Natural killer cell treated with Interleukin-12 subunit alpha and Interleukin-12 subunit beta and Interleukin-15 and Interleukin-18, amount 100 ng/mL, for 72 hours (primary cell): Measurements from ENCODE around the gene DDIAS. TPM values are rescaled to one million over a fixed set of nuclear protein-coding genes. Genes with fewer than 3 reads are reported as not detected.
"Not testable (repeated sequence)": the region's sequence is repeated elsewhere in the genome, so short reads cannot be mapped to it uniquely, and the experiment has no call there.

Experiments used
- ATAC-seq, 2 donors: fragments of 150-1000 bp; cut with Tn5 transposase in 1 of 2; sonication (Bioruptor Pico), chemical (Tn5 transposase) in 1 of 2; 2 replicates each; pipeline ENCODE4 v1.10.0; 2021
- DNase-seq: peaks from one replicate; pipeline ENCODE4 v3.0.0; 2022; ENCODE audit warnings: low spot score
- H3K27ac Mint-ChIP-seq, 2 donors: 1 replicate in 1 of 2; 2 replicates in 1 of 2; pipeline ENCODE4 v1.8.0; 2022; ENCODE audit warnings: mixed read lengths in 2 of 2, mild to moderate bottlenecking in 1 of 2, moderate library complexity in 1 of 2
- H3K27me3 Mint-ChIP-seq, 2 donors: 1 replicate in 1 of 2; 2 replicates in 1 of 2; pipeline ENCODE4 v1.8.0; 2022; ENCODE audit warnings: mixed read lengths in 2 of 2
- H3K36me3 Mint-ChIP-seq: one replicate; pipeline ENCODE4 v1.8.0; 2022; ENCODE audit warnings: mixed read lengths
- H3K4me1 Mint-ChIP-seq, 2 donors: 1 replicate in 1 of 2; 2 replicates in 1 of 2; pipeline ENCODE4 v1.8.0; 2022; ENCODE audit warnings: low read depth in 2 of 2, mixed read lengths in 2 of 2, mild to moderate bottlenecking in 1 of 2
- H3K4me3 Mint-ChIP-seq: one replicate; pipeline ENCODE4 v1.8.0; 2022; ENCODE audit warnings: mixed read lengths
- H3K9me3 Mint-ChIP-seq: 2 replicates; pipeline ENCODE4 v1.8.0; 2022; ENCODE audit warnings: mixed read lengths
- total RNA-seq, 2 donors: library from RNA; stranded (reverse); gene quantifications; one replicate each; pipeline ENCODE4 v1.2.3, GENCODE V29; 2022

The DDIAS gene
- total RNA-seq, 2 donors from 2014 or later = 11.3 to 29.1 TPM

DNA sequence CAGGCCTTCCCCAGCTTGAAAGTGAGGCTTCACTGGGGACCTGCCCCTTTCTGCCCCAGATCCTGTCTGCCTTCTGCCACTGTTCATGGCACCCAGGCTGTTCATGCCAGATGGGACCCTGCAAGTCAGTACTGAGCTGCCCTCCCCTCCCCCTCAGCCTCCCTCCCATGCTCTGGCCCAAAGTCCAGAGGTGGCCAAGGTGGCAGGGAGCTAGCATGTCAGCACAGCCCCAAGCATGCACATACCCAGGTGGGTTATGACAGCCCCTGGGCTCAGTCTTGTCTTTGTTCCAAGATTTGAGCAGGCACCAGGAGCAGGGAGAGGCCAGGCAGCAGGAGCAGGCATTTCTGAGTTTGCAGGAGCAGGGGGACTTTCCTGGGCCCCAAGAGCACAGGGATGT, 44.1 kb downstream of the DDIAS start:
- Mint-ChIP-seq H3K36me3 (peaks cover 3% of the 10 kb centered on the region), H3K4me1 (peaks cover 0 to 1% of the 10 kb centered on the region in 2 donors), H3K27me3 (no peaks in the 10 kb centered on the region), H3K4me3 (no peak overlapping the region), H3K27ac (no peak overlapping the region), H3K9me3 (peaks cover 3% of the 10 kb centered on the region)
- DNase-seq = no peak
- no peak for ATAC-seq

DNA sequence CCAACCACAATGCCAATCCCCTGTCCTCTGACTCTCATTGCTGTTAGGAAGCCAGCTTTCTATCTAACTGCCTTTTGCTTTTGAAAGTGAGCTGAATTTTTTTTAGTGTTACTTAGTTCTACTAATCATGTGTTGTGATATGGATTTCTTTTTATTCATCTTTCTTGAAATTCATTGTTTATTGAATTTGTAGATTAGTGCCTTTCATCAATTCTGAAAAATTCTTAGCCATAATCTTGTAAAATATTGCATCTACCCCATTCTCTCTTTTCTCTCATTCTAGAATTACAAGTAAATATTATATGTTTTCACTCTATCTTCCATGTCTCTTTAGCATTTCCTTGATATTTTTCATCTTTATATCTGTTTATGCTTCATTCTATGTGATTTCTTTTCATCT, 47.8 kb downstream of the DDIAS start:
- ATAC-seq = no peak
- Mint-ChIP-seq H3K36me3 (peaks cover 26% of the 10 kb centered on the region), H3K27ac (no peak overlapping the region), H3K4me1 (peaks cover 5 to 6% of the 10 kb centered on the region in 2 donors), H3K4me3 (no peak overlapping the region), H3K27me3 (no peaks in the 10 kb centered on the region), H3K9me3 (peaks cover 22% of the 10 kb centered on the region)
- DNase-seq = no peak

DNA sequence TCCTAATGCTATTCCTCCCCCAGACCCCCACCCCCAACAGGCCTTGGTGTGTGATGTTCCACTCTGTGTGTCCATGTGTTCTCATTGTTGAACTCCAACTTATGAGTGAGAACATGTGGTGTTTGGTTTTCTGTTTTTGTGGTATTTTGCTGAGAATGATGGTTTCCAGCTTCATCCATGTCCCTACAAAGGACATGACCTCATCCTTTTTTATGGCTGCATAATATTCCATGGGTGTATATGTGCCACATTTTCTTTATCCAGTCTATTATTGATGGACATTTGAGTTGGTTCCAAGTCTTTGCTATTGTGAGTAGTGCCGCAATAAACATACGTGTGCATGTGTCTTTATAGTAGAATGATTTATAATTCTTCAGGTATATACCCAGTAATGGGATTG, 49.0 kb downstream of the DDIAS start:
- DNase-seq, H3K27me3 Mint-ChIP-seq, ATAC-seq, H3K27ac Mint-ChIP-seq, H3K4me3 Mint-ChIP-seq: not testable (repeated sequence)
- peaks cover 32% of the 10 kb centered on the region for H3K9me3 Mint-ChIP-seq
- H3K36me3 Mint-ChIP-seq = peaks cover 37% of the 10 kb centered on the region
- H3K4me1 Mint-ChIP-seq = peaks cover 14 to 15% of the 10 kb centered on the region in 2 donors

DNA sequence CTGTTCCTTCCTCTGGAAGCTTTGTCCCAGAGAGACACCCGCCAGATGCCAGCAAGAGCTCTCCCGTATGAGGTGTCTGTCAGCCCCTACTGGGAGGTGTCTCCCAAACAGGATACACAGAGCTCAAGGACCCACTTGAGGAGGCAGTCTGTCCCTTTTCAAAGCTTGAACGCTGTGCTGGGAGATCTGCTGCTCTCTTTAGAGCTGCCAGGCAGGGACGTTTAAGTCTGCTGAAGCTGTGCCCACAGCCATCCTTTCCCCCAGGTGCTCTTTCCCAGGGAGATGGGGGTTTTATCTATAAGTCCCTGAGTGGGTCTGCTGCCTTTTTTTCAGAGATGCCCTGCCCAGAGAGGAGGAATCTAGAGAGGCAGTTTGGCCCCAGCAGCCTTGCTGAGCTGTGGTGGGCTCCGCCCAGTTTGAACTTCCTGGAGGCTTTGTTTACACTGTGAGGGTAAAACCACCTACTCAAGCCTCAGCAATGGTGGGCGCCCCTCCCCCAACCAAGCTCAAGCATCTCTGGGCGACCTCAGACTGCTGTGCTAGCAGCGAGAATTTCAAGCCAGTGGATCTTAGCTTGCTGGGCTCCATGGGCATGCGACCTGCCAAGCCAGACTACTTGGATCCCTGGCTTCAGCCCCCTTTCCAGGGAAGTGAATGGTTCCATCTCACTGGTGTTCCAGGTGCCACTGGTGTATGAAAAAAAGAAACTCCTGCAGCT, 54.4 kb downstream of the DDIAS start:
- not testable (repeated sequence) for DNase-seq, H3K4me3 Mint-ChIP-seq, H3K27me3 Mint-ChIP-seq
- peak overlapping the region; percentile 47 to 71 for H3K27ac Mint-ChIP-seq
- H3K36me3 Mint-ChIP-seq = peaks cover 46% of the 10 kb centered on the region
- H3K4me1 Mint-ChIP-seq = peaks cover 39 to 44% of the 10 kb centered on the region in 2 donors
- peaks cover 32% of the 10 kb centered on the region for H3K9me3 Mint-ChIP-seq
- peak in 1 of 2 donors; percentile 49 for ATAC-seq

DNA sequence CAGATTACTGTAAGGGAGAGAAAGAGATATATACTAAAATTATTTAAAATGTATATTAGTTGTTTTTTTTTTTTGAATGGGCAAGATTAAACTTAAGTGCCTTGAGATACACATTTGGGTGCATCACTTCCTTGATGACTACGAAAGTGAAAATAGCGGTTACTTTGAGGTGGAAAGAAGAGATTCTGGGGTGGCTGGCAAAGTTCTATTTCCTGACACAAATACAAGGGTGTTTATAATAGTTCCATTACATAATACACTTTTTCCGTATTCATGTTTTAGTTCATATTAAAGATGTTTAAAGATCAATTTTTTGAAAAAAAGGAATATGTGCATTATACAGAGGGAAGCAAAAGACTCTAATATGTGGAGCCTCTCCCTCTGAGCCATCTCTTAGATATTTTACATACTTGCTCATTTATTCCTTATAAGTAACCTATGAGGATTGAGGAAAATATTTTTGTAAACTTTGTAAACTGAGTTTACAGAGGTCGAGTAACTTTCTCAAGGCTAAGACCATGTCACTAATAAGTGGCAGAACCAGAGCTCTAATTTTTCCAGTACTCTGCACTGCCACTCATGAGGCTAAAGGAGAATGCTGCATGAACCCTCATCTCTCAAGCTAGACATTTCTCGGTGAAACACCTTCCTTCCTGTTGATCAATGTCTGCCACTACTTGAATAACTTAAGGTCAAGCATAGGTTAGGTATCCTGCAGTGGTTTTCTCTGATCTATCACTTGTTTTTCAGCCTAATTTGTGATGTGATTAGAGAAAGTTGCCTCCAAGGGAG, 58.6 kb downstream of the DDIAS start:
- Mint-ChIP-seq H3K36me3 (peaks cover 12% of the 10 kb centered on the region), H3K4me1 (peaks cover 40 to 50% of the 10 kb centered on the region in 2 donors), H3K4me3 (peak overlapping the region; percentile 68), H3K27me3 (no peaks in the 10 kb centered on the region), H3K27ac (peak overlapping the region; percentile 68 to 79), H3K9me3 (peaks cover 3% of the 10 kb centered on the region)
- ATAC-seq (peak; percentile 73 to 85), DNase-seq (no peak)

DNA sequence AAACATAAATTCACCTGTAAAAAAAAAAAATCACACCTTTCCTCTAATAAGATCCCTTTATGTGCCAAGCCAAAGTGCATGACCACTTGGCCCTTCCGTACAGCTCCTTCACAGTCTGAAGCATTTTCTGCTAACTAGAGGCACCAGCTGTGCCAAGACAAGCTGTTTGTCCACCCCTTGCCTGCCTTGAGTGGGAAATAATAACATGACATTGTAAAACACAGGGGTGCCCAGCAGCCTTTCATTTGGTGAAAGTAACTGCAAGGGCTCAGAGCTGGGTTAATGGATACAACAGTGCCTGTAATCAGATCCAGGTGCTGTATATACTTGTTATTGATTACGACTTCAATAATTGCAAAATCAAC, 59.2 kb downstream of the DDIAS start:
- no peak for DNase-seq
- H3K36me3 Mint-ChIP-seq = peaks cover 12% of the 10 kb centered on the region
- H3K9me3 Mint-ChIP-seq = no peaks in the 10 kb centered on the region
- H3K27ac Mint-ChIP-seq = peak overlapping the region; percentile 68 to 79
- H3K4me1 Mint-ChIP-seq = peaks cover 35 to 50% of the 10 kb centered on the region in 2 donors
- no peak for ATAC-seq
- no peaks in the 10 kb centered on the region for H3K27me3 Mint-ChIP-seq
- H3K4me3 Mint-ChIP-seq = peak overlapping the region; percentile 68

DNA sequence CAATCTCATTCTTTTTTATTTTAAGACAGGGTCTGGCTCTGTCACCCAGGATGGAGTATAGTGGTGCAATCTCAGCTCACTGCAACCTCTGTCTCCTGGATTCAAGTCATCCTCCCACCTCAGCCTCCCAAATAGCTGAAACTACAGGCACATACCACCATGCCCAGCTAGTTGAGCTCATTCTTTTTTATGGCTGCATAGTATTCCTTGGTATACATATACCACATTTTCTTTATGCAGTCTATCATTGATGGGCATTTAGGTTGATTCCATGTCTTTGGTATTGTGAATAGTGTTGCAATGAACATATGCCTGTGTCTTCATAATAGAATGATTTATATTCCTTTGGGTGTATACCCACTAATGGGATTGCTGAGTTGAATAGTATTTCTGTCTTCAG, 60.5 kb downstream of the DDIAS start:
- H3K36me3 Mint-ChIP-seq = peaks cover 10% of the 10 kb centered on the region
- not testable (repeated sequence) for H3K27me3 Mint-ChIP-seq, H3K27ac Mint-ChIP-seq, H3K9me3 Mint-ChIP-seq, DNase-seq, ATAC-seq, H3K4me3 Mint-ChIP-seq
- peaks cover 28 to 49% of the 10 kb centered on the region in 2 donors for H3K4me1 Mint-ChIP-seq

DNA sequence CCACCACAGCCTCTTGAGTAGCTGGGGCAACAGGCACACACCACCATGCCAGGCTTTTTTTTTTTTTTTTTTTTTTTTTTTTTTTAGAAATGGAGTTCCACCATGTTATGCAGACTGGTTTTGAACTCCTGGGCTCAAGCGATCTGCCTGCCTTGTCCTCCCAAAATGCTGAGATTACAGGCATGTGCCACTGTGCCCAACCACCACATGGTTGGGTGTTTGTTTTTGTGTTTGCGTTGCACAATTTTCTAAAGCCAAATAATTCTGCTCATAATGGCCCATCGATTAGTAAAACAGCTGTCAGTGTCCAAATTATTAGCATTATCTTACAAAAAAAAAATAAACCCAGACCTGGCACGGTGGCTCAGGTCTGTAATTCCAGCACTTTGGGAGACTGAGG, 65.8 kb downstream of the DDIAS start:
- peaks cover 5% of the 10 kb centered on the region for H3K36me3 Mint-ChIP-seq
- no peaks in the 10 kb centered on the region for H3K27me3 Mint-ChIP-seq
- H3K9me3 Mint-ChIP-seq = no peaks in the 10 kb centered on the region
- no peak overlapping the region for H3K4me3 Mint-ChIP-seq
- DNase-seq (no peak), ATAC-seq (no peak)
- no peak overlapping the region for H3K27ac Mint-ChIP-seq
- peaks cover 15 to 37% of the 10 kb centered on the region in 2 donors for H3K4me1 Mint-ChIP-seq

DNA sequence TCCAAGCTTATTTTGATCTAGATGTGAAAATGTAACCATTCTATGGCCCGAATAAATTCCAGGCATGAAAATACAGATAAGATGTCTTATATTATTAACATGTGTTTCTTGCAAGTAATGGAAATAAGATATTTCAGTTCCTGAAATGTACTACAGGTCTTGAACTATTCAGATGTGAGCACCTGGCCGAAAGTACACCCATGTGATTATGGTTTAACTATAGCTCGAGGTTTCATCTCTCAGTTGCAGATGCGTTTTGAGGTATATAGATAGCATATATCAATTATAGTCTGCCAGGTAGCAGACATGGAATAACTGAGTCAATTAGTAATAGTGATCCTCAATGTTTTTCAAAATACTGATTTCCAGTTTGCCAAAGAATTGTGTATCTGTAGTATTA, 68.3 kb downstream of the DDIAS start:
- H3K36me3 Mint-ChIP-seq = peaks cover 5% of the 10 kb centered on the region
- no peak for ATAC-seq
- no peaks in the 10 kb centered on the region for H3K27me3 Mint-ChIP-seq
- H3K4me3 Mint-ChIP-seq = peak overlapping the region; percentile 30
- no peak overlapping the region for H3K27ac Mint-ChIP-seq
- no peak for DNase-seq
- no peaks in the 10 kb centered on the region for H3K9me3 Mint-ChIP-seq
- H3K4me1 Mint-ChIP-seq = peaks cover 13 to 26% of the 10 kb centered on the region in 2 donors

DNA sequence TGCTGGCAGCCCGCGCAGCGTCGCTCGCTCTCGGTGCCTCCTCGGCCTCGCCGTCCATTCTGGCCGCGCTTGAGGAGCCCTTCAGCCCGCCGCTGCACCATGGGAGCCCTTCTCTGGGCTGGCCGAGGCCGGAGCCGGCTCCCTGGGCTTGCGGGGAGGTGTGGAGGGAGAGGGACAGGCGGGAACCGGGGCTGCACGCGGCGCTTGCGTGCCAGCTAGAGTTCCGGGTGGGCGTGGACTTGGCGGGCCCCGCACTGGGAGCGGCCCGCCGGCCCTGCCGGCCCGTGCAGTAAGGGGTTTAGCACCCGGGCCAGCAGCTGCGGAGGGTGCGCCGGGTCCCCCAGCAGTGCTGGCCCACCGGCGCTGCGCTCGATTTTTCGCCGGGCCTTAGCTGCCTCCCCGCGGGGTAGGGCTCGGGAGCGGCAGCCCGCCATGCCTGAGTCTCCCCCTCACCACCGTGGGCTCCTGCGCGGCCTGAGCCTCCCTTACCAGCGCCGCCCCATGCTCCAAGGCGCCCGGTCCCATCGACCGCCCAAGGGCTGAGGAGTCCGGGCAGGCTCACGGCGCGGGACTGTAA, 69.1 kb downstream of the DDIAS start:
- DNase-seq, ATAC-seq, H3K27ac Mint-ChIP-seq, H3K27me3 Mint-ChIP-seq, H3K4me3 Mint-ChIP-seq, H3K9me3 Mint-ChIP-seq, H3K36me3 Mint-ChIP-seq: not testable (repeated sequence)
- peaks cover 13 to 21% of the 10 kb centered on the region in 2 donors for H3K4me1 Mint-ChIP-seq

DNA sequence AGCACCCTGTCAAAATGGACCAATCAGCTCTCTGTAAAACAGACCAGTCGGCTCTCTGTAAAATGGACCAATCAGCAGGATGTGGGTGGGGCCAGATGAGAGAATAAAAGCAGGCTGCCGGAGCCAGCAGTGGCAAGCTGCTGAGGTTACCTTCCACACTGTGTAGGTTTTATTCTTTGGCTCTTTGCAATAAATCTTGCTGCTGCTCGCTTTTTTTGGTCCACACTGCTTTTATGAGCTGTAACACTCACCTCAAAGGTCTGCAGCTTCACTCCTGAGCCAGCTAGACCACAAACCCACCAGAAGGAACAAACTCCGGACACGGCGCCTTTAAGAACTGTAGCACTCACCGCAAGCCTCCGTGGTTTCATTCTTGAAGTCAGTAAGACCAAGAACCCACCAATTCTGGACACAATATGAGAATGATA, 70.0 kb downstream of the DDIAS start:
- not testable (repeated sequence) for H3K9me3 Mint-ChIP-seq, H3K36me3 Mint-ChIP-seq, H3K27me3 Mint-ChIP-seq
- DNase-seq (peak; percentile 65), ATAC-seq (peak; percentile 74 to 90)
- Mint-ChIP-seq H3K4me3 (peak overlapping the region; percentile 91), H3K27ac (peak overlapping the region; percentile 38 to 79), H3K4me1 (peaks cover 19 to 25% of the 10 kb centered on the region in 2 donors)

DNA sequence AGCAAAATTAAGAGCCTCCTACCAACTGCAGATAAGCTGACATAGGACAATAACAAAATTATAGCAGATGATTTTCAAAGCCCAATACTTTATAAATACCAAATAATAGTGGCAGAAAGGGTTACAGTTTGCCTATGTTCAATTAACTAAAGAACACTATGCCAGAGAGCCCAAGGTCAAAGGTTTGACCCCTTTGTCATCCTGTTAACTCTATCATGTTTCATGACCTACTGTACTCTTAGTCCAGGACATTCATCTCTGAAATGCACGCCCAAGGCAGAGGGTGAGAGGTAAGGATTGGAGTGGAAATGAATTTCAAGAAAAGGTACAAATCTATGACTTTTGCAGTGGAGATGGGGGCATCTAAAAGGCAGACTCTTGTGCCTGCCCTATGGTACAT, 70.6 kb downstream of the DDIAS start:
- H3K9me3 Mint-ChIP-seq = no peaks in the 10 kb centered on the region
- DNase-seq (no peak), ATAC-seq (peak in 1 of 2 donors; percentile 55)
- H3K27me3 Mint-ChIP-seq = no peaks in the 10 kb centered on the region
- peak overlapping the region; percentile 38 to 79 for H3K27ac Mint-ChIP-seq
- peaks cover 4% of the 10 kb centered on the region for H3K36me3 Mint-ChIP-seq
- peak overlapping the region; percentile 91 for H3K4me3 Mint-ChIP-seq
- peaks cover 20 to 26% of the 10 kb centered on the region in 2 donors for H3K4me1 Mint-ChIP-seq

DNA sequence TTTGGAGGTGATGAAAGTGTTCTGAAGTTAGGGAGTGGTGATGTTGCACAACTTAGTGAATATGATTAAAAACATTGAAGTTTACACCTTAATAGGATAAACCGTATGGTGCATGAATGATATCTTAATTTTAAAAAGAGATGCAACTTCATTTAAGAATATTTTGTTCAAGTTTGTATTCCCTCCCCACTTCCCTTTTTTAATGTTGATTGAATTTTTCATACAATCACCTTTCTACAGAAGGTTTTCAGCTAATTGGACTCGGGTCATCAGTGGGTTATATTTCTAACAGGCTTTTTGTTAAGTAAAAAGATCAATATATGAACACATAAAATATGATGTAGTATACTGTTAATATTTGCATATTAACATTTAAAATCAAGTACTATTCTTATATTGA, 72.6 kb downstream of the DDIAS start:
- no peak overlapping the region for H3K4me3 Mint-ChIP-seq
- peaks cover 4% of the 10 kb centered on the region for H3K36me3 Mint-ChIP-seq
- H3K27ac Mint-ChIP-seq = no peak overlapping the region
- H3K4me1 Mint-ChIP-seq = peaks cover 25 to 42% of the 10 kb centered on the region in 2 donors
- DNase-seq (no peak), ATAC-seq (no peak)
- H3K9me3 Mint-ChIP-seq = no peaks in the 10 kb centered on the region
- H3K27me3 Mint-ChIP-seq = no peaks in the 10 kb centered on the region

DNA sequence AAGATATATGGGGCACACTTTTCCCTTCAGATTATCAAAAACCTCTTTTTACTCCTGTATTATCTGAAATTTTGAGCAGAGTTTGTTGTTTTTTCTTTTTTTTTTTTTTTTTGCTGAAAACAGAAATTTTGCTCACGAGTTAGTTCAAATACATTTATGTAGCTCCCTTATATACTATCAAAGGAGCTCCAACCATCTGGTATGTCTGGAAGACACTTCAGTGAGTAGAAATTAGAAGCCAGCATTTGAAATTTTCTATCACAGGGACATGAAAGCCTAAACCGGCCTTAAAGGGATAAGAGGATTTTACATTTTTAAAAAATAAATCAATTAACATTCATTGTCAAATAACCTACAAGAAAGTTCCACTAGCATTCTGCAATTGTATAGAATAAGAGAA, 73.3 kb downstream of the DDIAS start:
- no peaks in the 10 kb centered on the region for H3K27me3 Mint-ChIP-seq
- ATAC-seq (no peak), DNase-seq (no peak)
- peaks cover 4% of the 10 kb centered on the region for H3K36me3 Mint-ChIP-seq
- H3K27ac Mint-ChIP-seq = no peak overlapping the region
- H3K9me3 Mint-ChIP-seq = no peaks in the 10 kb centered on the region
- H3K4me3 Mint-ChIP-seq = no peak overlapping the region
- H3K4me1 Mint-ChIP-seq = peaks cover 28 to 48% of the 10 kb centered on the region in 2 donors
